Measurements from ENCODE around the gene KCNMA1. TPM values are rescaled to one million over a fixed set of nuclear protein-coding genes. Genes with fewer than 3 reads are reported as not detected.

KCNMA1 gene
- polyA plus RNA-seq, 1 of the 3 experiments (the other 2 are of a cell fraction) = 107 TPM

DNA sequence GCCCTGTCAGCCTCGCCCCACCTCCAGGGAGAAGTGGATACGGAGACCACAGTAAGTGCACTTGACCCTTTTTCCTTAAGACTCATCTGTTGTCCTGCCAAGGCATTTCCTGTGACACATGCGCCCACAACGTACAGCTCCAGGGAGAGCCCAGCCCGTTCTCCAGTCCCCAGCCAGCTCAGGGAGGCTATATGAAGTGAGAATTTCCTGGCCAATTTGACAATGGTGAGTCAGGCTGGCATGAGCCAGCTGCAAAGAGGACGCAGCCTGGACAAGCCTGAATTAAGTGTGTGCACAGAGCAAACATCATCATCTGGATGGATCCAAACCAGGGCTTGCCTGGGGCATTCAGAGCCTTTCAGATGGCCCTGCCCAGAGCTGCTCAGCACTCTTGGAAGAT is 244.8 kb downstream of the KCNMA1 start (continued):
- no peak for TF ChIP-seq USF2 (IDR thresholded peaks at IDR 0.05; ENCODE audit: borderline replicate concordance, low read depth, low read length)
- peak; percentile 96 for TF ChIP-seq RXRA (IDR thresholded peaks at IDR 0.05; ENCODE audit: borderline replicate concordance, low read depth)
- TF ChIP-seq, protein P1, sequence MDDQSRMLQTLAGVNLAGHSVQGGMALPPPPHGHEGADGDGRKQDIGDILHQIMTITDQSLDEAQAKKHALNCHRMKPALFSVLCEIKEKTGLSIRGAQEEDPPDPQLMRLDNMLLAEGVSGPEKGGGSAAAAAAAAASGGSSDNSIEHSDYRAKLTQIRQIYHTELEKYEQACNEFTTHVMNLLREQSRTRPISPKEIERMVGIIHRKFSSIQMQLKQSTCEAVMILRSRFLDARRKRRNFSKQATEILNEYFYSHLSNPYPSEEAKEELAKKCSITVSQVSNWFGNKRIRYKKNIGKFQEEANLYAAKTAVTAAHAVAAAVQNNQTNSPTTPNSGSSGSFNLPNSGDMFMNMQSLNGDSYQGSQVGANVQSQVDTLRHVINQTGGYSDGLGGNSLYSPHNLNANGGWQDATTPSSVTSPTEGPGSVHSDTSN (IDR thresholded peaks at IDR 0.05) = peak; percentile 91
- TF ChIP-seq RCOR1 (IDR thresholded peaks at IDR 0.05; ENCODE audit: low read length) = no peak
- TF ChIP-seq MEF2A (IDR thresholded peaks at IDR 0.05; ENCODE audit: borderline replicate concordance, low read depth) = peak; percentile 61; the same call in 1 of the 2 replicates
- TF ChIP-seq NRF1 (IDR thresholded peaks at IDR 0.05; ENCODE audit: low read depth, low read length) = no peak
- no peak for TF ChIP-seq CHD2 (IDR thresholded peaks at IDR 0.05; ENCODE audit: low read length, partially characterized antibody)
- no peak for TF ChIP-seq GATA2 (CRISPR knock-in tag; IDR thresholded peaks at IDR 0.05)
- TF ChIP-seq RFX5 (IDR thresholded peaks at IDR 0.05; ENCODE audit: low read length) = no peak
- TF ChIP-seq JUND (IDR thresholded peaks at IDR 0.05) = peak; percentile 90
- TF ChIP-seq TEAD4 (IDR thresholded peaks at IDR 0.05; ENCODE audit: borderline replicate concordance, insufficient read depth) = peak; percentile 89; the same call in 1 of the 2 replicates

GRCh38 chr10:77392236-77392721 is 245.3 kb downstream of the KCNMA1 start:
- POLR2A ChIA-PET = no interaction called here

More at GRCh38 chr10:77392236-77392721, 245.3 kb downstream of the KCNMA1 start:
- Histone ChIP-seq H3K27me3 (ENCODE audit: insufficient read depth) (no peaks in the 10 kb centered on the region), H3F3A (replicated peaks; ENCODE audit: insufficient read depth) (peaks cover 36% of the 10 kb centered on the region), H3K4me1 (ENCODE audit: control insufficient read depth in 1 of 2, insufficient read depth in 2 of 2, low read depth in 1 of 2, low read length in 1 of 2) (peaks cover 47 to 57% of the 10 kb centered on the region in 2 experiments), H3K27ac (ENCODE audit: low read depth in 2 of 2, low read length in 1 of 2) (peak overlapping the region; percentile 78 to 95), H3K36me3 (replicated peaks in 1 of 2; ENCODE audit: control insufficient read depth in 1 of 2, insufficient read depth in 2 of 2, low read length in 1 of 2) (no peaks in the 10 kb centered on the region), H3K79me2 (ENCODE audit: insufficient read depth) (peaks cover 7% of the 10 kb centered on the region; the same call in 1 of the 2 replicates), H3K9me3 (no peaks in the 10 kb centered on the region), H3K4me2 (peak overlapping the region; percentile 73), H3K9ac (peak overlapping the region; percentile 61; the same call in 1 of the 2 replicates), H2AFZ (ENCODE audit: low read depth) (no peak overlapping the region), H3K4me3 (ENCODE audit: low read depth in 2 of 2, low read length in 1 of 2) (peak overlapping the region in 1 of 2 experiments; percentile 39; a peak in 1 of 4 replicates), H3K9me2 (no peaks in the 10 kb centered on the region), H4K20me1 (ENCODE audit: insufficient read depth) (peaks cover 3% of the 10 kb centered on the region; the same call in 1 of the 2 replicates)
- CTCF ChIA-PET = interaction anchor here (0.6 to 10.8 kb wide), 42 partner anchors 9 to 1436 kb away, joined by 3 to 96 read pairs (median 4); no protein-coding TSS in a partner anchor
- TF ChIP-seq MEF2A (IDR thresholded peaks at IDR 0.05; ENCODE audit: borderline replicate concordance, low read depth) = no peak
- TF ChIP-seq, protein P2, sequence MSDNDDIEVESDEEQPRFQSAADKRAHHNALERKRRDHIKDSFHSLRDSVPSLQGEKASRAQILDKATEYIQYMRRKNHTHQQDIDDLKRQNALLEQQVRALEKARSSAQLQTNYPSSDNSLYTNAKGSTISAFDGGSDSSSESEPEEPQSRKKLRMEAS (IDR thresholded peaks at IDR 0.05; ENCODE audit: low read depth) = 0 out of 2 replicates have a peak, but pooled peaks have one; percentile 8
- TF ChIP-seq IRF3 (IDR thresholded peaks at IDR 0.05; ENCODE audit: low read depth, low read length) = no peak
- no peak for TF ChIP-seq EP300 (IDR thresholded peaks at IDR 0.05; ENCODE audit: borderline replicate concordance in 1 of 2, low read depth in 1 of 2, low read length in 1 of 2)
- WGBS (ENCODE audit: low lambda C conversion rate) = 27% methylated on average over 2 of the region's 2 CpGs
- no peak for DNase-seq

All from SK-N-SH (cell line).